Measurements from ENCODE around the gene NEU2.

GRCh38 chr2:233063976-233064411 is 31.5 kb downstream of the NEU2 start:
- TF ChIP-seq CTCF (IDR thresholded peaks at IDR 0.05; ENCODE audit: low read length): no peak
- no peak for TF ChIP-seq EZH2 (IDR thresholded peaks at IDR 0.05; ENCODE audit: borderline replicate concordance, low read length)
